NCI-H446 (cell line): ENCODE results near the gene MACROD1.
"Not testable (repeated sequence)": the region's sequence is repeated elsewhere in the genome, so short reads cannot be mapped to it uniquely, and the experiment has no call there.

Experiments
- DNase-seq, 2 experiments: peaks; one replicate each; lab custom pipeline; 2025; lab: John Stamatoyannopoulos, UW

The MACROD1 gene

DNA sequence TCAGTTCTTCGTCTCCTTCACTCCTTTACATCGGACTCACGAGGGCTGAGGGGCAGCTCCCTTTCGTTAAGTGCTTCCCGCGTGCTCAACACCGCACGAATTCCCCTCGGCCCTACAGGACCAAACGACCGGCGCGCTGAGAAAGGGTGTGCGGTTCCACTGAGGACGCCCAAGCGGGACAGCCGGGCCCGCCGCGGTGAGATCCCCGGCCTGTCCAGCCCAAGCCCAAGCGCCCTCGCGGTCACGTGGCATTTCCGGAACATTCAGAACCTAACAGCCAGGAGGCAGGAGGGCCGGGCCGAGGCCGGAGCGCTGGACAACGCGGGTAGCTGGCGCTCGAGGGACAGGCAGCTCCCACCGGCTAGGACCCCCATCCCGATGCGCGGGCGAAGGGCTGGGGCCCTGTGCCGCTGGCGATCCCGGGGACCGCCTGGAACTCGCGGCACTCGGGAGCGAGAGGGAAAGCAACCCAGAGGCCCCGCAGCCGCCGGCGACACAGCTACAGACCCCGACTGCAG is 19.3 kb upstream of the MACROD1 start:
- no peak for DNase-seq

DNA sequence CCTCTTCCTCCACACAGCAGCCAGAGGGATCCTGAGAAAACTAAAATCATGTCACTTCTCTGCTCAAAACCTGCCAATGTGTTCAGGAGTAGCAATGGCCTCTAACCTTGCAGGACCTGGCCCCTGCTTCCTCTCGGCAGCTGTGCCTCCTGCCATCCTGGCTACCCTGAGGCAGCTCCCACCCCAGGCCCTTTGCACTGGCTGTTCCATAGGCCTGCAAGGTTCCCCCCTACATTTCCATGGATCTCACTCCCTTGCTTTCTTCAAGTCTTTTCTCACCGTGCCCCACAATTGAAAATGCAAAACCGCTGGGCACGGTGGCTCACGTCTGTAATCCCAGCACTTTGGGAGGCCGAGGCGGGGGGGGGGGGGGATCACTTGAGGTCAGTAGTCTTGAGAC is 18.0 kb upstream of the MACROD1 start:
- no peak for DNase-seq

DNA sequence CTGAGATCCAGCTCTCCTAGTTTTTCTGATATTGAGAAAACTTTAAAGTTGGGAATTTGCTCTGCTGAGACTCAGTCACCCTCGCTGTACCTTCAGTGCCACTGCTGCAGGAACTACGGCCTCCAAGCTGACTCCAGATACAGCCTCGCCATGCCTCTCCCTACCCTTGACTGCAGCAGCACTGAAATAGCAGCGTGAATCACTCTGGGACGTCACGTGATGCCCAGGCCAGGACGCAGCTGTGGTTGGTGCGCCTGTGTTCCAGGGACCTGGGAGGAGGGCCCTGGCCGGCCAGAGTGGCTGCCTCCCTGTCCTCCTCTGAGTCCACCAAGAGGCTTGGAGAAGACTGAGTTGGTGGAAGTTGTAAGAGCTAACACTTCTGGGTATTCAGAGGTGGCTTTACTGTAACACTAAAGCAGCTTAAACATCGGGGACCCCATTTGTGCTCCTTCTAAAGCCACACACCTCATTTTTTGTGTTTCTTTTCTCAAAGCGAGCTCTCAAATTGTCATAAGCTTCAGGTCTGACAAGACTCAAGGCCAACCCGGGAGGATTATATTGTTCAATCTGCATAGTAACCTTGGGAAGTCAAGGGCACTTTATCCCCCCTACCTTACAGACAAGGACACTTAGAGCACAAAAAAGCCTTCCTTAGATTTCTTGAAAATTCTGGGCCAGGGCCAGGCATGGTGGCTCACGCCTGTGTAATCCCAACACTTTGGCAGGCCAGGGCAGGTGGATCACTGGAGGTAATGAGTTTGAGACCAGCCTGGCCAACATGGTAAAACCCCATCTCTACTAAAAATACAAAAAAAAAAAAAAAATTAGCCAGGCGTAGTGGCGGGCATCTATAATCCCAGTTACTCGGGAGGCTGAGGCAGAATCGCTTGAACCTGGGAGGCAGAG is 15.8 kb upstream of the MACROD1 start:
- DNase-seq = peak; percentile 74 to 91

DNA sequence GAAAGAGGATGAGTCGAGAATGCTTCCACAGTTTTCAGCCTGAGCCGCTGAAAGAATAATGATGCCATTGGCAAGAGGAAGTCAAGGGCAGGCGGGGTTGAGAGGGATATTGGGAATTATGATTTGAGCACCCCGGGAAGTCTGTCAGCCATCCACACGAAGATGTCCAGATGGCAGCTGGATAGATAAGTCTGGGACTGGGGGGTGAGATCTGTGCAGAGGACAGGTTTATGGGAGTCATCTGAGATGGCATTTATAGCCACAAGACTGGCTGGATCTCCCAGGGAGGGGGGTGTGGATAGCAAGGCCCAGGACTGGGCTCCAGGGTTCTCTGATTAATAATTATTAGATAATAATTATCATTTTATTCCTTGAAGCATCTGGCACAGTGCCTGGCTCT is 15.0 kb upstream of the MACROD1 start:
- DNase-seq = no peak

DNA sequence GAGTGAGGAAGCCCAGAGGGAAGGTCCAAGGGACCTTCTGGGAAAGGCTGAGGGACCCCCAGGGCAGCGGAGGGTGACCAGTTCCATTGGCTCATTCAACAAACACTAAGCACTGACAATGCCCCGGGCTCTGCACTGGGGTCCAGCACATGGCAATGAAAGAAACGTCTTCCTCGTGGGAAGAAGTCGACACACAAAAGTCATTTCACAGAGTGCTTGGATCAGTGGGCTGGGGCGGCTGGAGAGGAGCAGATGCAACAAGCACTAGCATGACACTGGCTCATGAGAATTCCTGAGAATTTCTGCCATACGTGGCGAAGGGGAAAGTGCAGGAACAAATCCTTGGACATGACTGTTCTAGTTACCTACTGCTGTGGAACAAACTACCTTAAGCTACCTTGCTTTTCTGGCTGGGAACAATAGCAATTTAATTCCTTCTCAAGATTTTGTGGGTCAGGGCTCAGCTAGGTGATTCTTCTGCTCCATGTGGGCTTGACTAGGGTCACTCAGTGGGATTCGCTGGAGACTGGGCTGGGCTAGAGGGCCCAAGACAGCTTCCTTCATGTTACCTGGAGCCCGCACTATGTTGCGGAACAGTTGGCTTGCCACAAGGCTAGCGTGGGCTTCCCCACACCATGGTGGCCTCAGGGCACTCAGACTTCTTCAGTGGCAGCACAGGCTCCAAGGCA is 13.2 kb upstream of the MACROD1 start:
- no peak for DNase-seq

DNA sequence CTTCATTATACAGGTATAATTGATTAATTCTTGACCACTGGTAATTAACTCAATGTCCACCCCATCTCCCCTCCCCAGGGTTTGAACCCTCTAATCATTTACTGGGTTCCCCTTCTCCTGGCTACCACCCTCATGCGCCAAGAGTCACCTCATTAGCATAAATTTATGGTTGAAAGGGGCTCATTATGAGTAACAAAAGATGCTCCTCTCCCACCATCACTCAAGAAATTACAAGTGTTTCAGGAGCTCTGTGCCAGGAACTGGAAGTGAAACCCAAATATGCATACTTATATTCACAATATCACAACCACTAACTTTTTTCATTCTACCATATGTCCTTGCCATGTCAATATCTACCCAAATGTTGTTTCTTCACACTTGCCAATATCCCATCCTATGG is 12.3 kb upstream of the MACROD1 start:
- no peak for DNase-seq

DNA sequence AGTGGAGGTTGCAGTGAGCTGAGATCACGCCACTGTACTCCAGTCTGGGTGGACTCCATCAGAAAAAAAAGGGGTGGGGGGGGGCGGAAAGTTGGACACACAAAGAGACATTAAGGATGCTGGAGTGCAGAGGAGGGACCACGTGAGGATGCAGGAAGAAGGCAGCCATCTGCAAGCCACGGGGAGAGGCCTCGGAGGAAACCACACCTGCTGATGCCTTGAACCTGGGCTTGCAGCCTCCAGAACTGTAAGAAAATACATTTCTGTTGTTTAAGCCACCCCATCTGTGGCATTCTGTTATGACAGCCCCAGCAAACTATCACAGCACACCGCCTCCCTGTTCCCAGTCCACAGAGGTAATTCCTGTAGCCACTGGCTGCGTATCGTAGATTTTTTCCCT is 10.8 kb upstream of the MACROD1 start:
- no peak for DNase-seq

DNA sequence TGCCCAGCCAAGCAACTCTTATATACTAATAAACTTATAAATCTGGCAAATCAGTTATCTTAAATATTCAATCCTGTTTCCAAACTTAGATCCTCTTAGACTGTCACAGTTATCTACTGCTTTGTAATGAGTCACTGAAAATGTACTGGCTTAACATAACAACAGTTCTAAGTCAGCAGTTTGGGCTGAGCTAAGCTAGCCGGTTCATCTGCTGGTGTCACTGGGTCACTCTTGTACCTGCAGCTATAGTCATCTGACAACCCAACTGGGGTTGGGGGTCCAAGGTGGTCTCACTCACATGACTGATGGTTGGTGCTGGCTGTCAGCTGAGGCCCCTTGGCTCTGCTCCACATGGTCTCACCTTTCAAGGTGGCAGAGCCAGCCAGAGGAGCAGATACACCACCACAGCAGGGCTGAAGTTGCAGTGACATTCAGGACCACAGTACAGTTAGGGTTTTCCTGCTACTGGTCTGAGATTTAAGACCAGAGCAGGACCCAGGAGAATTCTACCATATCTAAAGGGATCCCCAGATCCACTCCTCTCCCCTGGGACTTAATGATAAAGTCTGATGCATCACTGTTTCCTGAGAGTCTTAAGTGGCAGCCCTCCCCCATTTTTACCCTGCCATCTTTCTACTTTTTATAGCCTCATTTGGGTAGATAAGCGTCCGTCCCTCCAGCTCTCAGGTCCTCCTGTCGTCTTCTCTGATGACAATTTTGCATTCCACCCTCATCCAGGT is 7.9 kb upstream of the MACROD1 start:
- DNase-seq = no peak

DNA sequence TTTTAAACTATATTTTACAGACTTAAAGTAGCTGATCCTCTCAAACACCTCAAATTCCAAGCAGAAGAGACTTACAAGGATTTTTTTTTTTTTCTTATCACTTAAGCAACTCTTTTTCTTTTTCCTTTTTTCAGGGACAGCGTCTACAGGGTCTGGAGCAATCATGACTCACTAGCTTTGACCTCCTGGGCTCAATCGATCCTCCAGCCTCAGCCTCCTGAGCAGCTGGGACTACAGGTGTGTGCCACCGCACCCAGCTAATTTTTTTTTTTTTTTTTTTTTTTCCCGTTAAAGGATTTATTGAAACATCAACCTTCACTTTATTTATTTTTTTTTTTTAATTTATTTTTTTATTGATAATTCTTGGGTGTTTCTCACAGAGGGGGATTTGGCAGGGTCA is 4.5 kb upstream of the MACROD1 start:
- no peak for DNase-seq

DNA sequence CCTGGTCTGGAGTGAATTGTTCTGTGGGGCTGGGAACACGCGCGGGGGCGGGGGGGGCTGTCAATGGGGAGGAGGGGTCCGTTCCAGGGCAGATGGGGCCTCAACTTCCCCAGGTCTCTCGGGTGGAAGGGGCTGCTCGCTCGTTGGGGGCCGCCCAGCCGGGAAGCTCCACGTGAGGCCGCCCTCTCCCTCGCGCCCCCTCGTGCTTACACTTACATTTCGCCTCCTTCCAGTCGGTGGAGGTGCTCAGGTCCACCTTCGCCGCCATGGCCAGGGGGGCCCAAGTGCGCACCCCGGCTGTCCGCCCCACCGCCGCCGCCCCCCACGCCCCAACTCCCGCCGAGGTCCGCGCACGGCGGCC is 452 bp downstream of the MACROD1 start:
- DNase-seq = no peak

DNA sequence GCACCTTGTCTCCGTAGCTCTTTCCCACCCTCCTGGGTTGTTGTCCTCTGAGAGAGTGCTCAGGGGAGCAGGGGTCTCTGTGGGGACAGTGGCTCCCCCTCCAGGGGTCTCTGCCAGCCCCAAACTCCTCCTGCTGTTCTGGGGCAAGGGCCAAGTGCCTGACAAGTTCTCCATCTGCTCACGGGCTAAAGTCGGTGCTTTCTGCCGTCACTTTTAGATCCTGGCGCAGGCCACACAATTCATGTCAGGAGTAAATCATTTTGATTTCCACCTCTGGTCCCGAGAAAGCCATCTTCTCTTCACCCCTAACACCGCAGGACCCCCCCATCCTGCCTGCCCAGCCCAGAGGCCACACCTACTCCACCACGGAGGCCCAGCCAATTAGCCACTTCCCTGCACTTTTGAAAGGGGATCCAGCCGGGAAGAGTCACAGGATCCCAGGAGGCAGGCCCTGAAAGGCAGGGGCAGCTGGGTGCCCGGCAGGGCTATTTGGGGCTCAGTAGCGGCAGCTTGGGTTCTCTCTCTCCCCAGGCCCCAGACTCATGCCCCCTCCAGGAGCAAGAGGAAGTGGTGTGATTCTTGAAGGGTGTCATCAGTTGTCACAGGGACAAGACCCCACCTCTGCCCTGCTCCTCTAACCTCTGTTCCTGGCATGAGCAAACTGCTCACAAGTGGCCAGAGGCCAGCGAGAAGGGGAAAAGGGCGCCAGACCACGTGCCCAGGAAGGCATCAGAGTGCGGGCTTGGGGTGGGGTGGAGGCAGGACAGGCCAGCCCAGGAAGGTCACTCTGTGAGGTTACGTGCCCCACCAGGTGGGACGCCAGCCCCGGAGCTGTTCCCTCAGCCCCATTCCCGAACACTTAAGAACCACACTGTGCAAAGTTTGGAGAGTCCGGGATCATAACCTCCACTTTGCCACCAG is 1.3 kb downstream of the MACROD1 start:
- DNase-seq = peak in 1 of 2 experiments; percentile 48

DNA sequence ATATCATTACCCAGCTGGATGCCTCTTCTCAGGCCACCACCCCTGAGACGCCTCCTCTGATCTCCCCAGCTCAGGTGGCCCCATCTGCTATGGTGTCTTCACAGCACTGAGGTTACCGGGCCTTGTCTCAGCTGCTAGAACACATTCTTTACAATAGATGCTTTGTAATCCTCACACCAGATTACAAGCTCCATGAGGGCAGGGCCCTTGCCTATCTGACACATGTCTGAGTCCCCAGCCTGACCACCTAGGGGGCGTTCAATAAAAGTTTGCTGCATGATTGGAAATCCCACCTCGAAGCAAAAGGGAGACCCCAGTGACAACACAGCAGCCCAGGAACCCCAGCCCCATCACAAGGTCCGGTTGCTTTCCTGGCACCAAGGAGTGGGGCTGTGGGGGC is 2.0 kb downstream of the MACROD1 start:
- no peak for DNase-seq

DNA sequence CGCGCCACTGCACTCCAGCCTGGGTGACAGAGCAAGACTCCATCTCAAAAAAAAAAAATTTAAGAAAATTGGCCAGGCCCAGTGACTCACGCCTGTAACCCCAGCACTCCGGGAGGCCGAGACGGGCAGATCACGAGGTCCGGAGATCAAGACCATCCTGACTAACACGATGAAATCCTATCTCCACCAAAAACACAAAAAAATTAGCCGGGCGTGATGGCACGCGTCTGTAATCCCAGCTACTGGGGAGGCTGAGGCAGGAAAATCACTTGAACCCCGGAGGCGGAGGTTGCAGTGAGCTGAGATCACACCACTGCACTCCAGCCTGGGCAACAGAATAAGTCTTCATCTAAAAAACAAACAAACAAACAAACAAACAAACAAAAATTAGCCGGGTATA is 3.1 kb downstream of the MACROD1 start:
- DNase-seq = not testable (repeated sequence)

DNA sequence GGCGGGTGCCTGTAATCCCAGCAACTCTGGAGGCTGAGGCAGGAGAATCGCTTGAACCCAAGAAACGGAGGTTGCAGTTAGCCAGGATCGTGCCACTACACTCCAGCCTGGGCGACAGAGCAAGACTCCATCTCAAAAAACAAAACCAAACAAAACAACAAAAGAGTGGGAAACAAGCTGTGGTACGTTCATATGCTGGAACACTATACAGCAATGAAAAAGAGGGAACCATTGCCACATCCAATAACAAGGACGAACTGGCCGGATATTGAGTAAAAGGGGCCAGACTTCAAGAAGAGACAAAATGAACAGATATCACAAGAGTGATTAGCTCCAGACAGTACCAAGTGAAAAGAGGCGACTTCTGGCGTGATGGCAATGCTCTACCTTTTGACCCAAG is 4.9 kb downstream of the MACROD1 start:
- no peak for DNase-seq

DNA sequence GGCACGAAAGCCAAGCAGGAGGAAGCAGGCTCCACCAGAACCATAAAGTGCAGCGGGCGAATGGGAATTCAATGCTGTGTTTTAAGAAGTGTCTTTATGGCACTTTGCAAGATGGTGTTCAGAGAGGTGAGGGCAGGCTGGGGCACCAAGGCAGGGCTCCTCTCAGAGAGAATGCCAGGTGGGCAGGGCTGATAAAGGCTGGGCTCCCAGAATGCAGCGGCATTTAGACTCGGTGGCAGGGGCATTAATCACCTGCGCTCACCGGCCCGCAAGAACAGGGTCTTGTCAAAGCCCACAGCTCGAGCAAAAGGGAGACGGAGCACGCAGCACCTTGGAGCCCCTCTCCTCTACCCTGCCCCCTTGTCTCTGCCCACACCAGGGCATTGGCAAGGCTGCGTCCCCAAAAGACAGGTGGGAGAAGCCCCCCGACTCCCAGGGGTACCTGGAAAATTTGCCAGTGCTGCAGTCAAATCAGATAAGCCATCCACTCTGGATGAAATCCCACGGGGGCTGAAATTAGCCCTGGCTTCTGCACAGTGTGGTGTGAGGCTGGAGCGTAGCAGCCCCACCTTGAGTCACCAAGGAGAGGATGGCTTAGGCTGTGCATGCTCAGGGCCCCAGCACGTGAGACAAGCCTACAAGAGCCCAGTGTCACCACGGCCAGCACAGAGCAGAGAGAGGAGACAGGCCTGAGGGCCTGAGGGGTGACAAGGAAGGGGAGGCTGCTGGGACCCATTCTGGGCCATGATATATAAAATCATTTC is 8.1 kb downstream of the MACROD1 start:
- no peak for DNase-seq

DNA sequence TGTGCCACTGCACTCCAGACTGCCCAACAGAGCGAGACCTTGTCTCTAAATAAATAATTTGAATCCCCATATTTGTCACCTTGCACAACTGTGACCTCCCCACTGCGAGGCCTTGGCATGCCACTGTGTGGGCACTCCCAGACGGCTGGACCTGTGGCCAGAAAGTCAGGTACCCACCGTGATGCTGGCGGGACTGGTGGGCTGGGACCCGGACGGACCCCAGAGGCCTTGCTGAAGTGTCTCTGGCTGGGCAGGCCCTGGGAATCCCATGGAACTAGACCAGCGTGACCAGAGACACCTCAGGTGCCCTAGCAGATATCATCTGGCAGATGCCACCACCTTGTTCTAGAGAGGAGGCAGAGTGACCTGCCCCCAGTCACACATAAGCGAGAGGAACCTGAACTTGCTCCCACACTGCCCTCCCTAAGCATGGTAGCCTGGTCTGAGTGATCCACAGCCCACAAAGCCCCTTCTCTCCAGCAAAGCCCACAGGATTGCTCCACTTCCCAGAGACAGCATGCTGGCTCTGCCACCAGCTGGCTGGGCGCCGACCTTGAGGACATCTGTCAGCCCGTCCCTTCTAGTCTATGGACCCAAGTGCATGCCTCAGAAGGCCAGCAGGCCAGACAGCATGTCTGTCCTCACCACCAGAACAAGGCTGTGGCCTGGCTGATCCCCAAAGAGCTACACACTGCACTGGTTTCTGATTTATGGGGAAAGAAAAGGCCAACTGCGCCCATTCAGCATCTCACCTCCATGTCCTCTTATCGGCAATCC is 9.5 kb downstream of the MACROD1 start:
- peak in 1 of 2 experiments; percentile 27 for DNase-seq

DNA sequence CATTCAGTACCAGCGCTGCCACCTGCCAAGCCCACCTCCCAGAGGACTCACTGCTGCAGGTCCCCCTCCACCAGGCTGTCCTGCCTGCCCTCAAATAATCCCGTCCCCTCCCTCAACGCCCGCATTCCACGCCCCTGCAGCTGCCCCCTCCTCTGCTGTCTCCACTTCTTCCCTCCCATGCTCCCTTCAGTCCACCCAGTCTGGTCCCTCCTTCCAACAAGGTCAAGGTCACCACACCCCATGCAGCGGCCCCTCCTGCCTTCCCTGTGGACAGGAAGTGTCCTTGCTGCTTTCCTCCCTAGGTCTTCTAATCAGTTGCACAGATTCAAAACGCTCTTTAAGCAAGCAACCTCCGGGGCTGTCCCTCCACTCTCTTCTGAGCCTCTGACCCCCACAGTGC is 12.1 kb downstream of the MACROD1 start:
- no peak for DNase-seq

DNA sequence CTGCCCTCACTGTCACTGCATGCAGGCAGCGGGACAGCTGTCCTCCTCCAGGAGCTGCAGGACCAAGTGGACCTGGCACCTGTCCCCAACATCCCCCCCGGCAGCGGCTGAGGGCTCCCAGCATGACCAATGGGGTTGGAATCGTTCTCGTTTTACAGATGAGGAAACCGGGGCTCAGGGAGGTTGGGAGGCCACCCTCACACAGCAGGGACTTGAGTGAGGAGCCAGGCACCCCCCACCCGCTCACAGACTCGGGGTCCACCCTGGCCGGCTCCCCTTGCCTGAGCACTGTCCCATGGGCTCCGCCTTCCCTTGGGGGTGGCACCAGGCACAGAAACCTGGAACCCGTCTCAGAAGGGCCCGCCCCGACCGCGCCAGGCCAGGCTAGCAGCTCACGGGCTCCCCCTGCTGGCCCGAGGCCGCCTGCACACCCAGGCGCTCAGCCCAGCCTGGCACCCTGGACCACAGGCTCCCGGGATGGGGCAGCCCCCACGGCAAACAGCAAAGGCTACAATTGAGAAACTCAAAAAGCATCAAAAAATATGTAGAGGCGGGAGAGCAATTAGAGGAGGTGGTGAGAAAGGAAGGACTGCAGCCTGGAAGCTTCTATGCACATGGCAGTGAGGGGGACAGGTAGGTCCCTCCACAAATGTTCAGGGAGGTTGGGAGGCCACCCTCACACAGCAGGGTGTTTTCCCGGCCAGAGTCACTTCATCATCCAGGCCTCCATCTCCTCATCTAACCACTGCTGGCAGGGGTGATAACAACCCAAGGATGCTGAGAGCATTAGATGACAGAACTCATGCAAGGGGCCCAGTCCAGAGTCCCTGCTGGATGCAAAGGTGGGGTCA is 12.8 kb downstream of the MACROD1 start:
- peak in 1 of 2 experiments; percentile 72 for DNase-seq

DNA sequence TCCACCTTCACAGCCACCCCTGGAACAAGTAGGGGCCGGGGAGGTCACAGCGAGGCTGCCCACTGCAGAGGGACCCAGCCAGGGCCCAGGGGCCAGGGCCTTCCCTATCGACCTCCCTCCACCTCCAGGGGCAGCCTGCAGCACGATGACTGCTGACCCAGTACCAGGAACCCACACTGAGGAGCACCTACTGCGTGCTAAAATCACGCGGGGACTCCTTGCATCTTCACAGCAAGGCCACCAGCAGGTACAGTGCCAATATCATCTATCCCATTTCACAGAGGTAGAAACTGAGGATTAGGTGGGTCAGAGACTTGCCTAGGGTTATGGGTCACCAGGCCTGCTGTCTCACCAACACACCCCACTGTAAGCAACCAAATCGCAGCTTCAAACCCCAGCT is 14.6 kb downstream of the MACROD1 start:
- no peak for DNase-seq
